ENCODE measurements around the gene SLC11A2.
A peak's percentile ranks its signal among the peaks of the same experiment; 100 is the strongest.

The SLC11A2 gene

GRCh38 chr12:50991291-50991690 is 34.9 kb downstream of the SLC11A2 start:
- no peak for DNase-seq (ENCODE audit: low read depth, low spot score)
- no peak for TF ChIP-seq CTCF (IDR thresholded peaks at IDR 0.05; ENCODE audit: insufficient read depth, low read length, missing control alignments)
- POLR2A ChIA-PET, result no interaction called here
- no peak overlapping the region for H3K4me3 ChIP-seq (ENCODE audit: low read depth, low read length)
- CTCF ChIA-PET, result interaction anchor here (1.5 to 8.8 kb wide), 2 partner anchors 163 to 226 kb away, joined by 5 to 201 read pairs; no protein-coding TSS in a partner anchor

GRCh38 chr12:50990791-50991190 is 35.4 kb downstream of the SLC11A2 start:
- CTCF ChIA-PET, result interaction anchor here (1.2 to 8.8 kb wide), 4 partner anchors 163 to 226 kb away, joined by 3 to 201 read pairs (median 56); partner anchors contain the start of gene ATF1

GRCh38 chr12:50990147-50990727 is 35.9 kb downstream of the SLC11A2 start:
- no peak overlapping the region for H3K4me3 ChIP-seq (ENCODE audit: low read depth, low read length)
- ChIA-PET POLR2A (no interaction called here), CTCF (interaction anchor here (1.2 to 8.8 kb wide), 3 partner anchors 162 to 224 kb away, joined by 3 to 201 read pairs (median 106); partner anchors contain the start of gene ATF1)
- DNase-seq (ENCODE audit: low read depth, low spot score), result no peak
- TF ChIP-seq CTCF (IDR thresholded peaks at IDR 0.05; ENCODE audit: insufficient read depth, low read length, missing control alignments), result no peak

More at GRCh38 chr12:50990791-50991190, 35.4 kb downstream of the SLC11A2 start:
- DNase-seq (ENCODE audit: low read depth, low spot score), result no peak
- POLR2A ChIA-PET, result no interaction called here
- no peak overlapping the region for H3K4me3 ChIP-seq (ENCODE audit: low read depth, low read length)
- no peak for TF ChIP-seq CTCF (IDR thresholded peaks at IDR 0.05; ENCODE audit: insufficient read depth, low read length, missing control alignments)

- CTCF ChIA-PET, result interaction anchor here (0.7 to 8.8 kb wide), 9 partner anchors 12 to 359 kb away, joined by 3 to 201 read pairs (median 5); partner anchors contain the start of gene ATF1
- H3K4me3 ChIP-seq (ENCODE audit: low read depth, low read length), result no peak overlapping the region
- POLR2A ChIA-PET, result no interaction called here
- no peak for DNase-seq (ENCODE audit: low read depth, low spot score)
- no peak for TF ChIP-seq CTCF (IDR thresholded peaks at IDR 0.05; ENCODE audit: insufficient read depth, low read length, missing control alignments)
Observed at GRCh38 chr12:50988871-50989270, 37.3 kb downstream of the SLC11A2 start.

- CTCF ChIA-PET, result interaction anchor here (0.7 to 8.8 kb wide), 23 partner anchors 7 to 483 kb away, joined by 3 to 201 read pairs (median 6); partner anchors contain the start of genes ATF1 and DIP2B
- TF ChIP-seq CTCF (IDR thresholded peaks at IDR 0.05; ENCODE audit: insufficient read depth, low read length, missing control alignments), result no peak
- no peak overlapping the region for H3K4me3 ChIP-seq (ENCODE audit: low read depth, low read length)
- DNase-seq (ENCODE audit: low read depth, low spot score), result no peak
- POLR2A ChIA-PET, result no interaction called here
Observed at GRCh38 chr12:50988051-50988450, 38.1 kb downstream of the SLC11A2 start.

- no peak for DNase-seq (ENCODE audit: low read depth, low spot score)
- no peak overlapping the region for H3K4me3 ChIP-seq (ENCODE audit: low read depth, low read length)
- POLR2A ChIA-PET, result no interaction called here
- peak; percentile 57 for TF ChIP-seq CTCF (IDR thresholded peaks at IDR 0.05; ENCODE audit: insufficient read depth, low read length, missing control alignments)
- CTCF ChIA-PET, result interaction anchor here (0.6 to 8.8 kb wide), 34 partner anchors 8 to 912 kb away, joined by 3 to 201 read pairs (median 5); partner anchors contain the start of genes ATF1 and DIP2B
Observed at GRCh38 chr12:50986966-50987737, 39.0 kb downstream of the SLC11A2 start.
